GM12878 (cell line): Measurements from ENCODE around the gene MSI2. TPM values are rescaled to one million over a fixed set of nuclear protein-coding genes. Genes with fewer than 3 reads are reported as not detected.

Source experiments
- ATAC-seq: fragments of 200-7000 bp; cut with Tn5 transposase; 3 replicates; pipeline ENCODE4 v1.9.1; 2020; ENCODE audit warnings: mild to moderate bottlenecking, moderate library complexity
- BruUV-seq: library from RNA; stranded (reverse); fragments of 400-500 nt; replicated peaks from 2 replicates; lab custom pipeline; 2021; lab: Mats Ljungman, UMichigan
- CTCF ChIA-PET: fragments of 300-600 bp; sonication (Branson Sonifier 250); formaldehyde crosslinking; extraction: SDS; loops from one replicate; lab custom pipeline; 2021; ENCODE audit warnings: inconsistent platforms; lab: Yijun Ruan, JAX
- POLR2A ChIA-PET: fragments of 350-600 bp; formaldehyde crosslinking; extraction: SDS; loops from one replicate; lab custom pipeline; 2021; ENCODE audit warnings: inconsistent platforms; lab: Charles Lee
- RAD21 ChIA-PET: fragments of 300-600 bp; sonication (Branson Sonifier 250); formaldehyde crosslinking; loops from one replicate; lab custom pipeline; 2023; ENCODE audit warnings: antibody characterized with exemption; ENCODE audit not compliant: unreplicated experiment; lab: Charles Lee
- SMC1A ChIA-PET: fragments of 300-600 bp; sonication (Branson Sonifier 250); formaldehyde crosslinking; loops from one replicate; lab custom pipeline; 2023; ENCODE audit not compliant: unreplicated experiment, uncharacterized antibody; lab: Charles Lee
- DNase-seq: peaks from one replicate; pipeline ENCODE4 v3.0.0-alpha.2; 2011; ENCODE audit warnings: low read depth, low spot score
- FAIRE-seq: peaks from 3 replicates; lab custom pipeline; 2011; peaks lifted over from hg19 to GRCh38; lab: Jason Lieb, UNC
- H2AFZ ChIP-seq: 2 replicates; pipeline ENCODE4 v1.6.0; 2011; ENCODE audit warnings: low read depth, low read length, control low read depth; ENCODE audit not compliant: control insufficient read depth
- H3K27ac ChIP-seq: 2 replicates; pipeline ENCODE4 v1.5.1; 2011; ENCODE audit warnings: control low read depth; ENCODE audit not compliant: control insufficient read depth, insufficient read depth
- H3K27me3 ChIP-seq, 2 experiments: replicated peaks in 1 of 2; 2 replicates each; pipeline versions ENCODE4 v1.6.0 to v1.6.1; 2011; ENCODE audit warnings: low read length in 1 of 2; ENCODE audit not compliant: control insufficient read depth in 2 of 2, insufficient read depth in 2 of 2
- H3K36me3 ChIP-seq, 2 experiments: 2 replicates each; pipeline ENCODE4 v1.5.1; 2011; ENCODE audit warnings: low read length in 1 of 2; ENCODE audit not compliant: control insufficient read depth in 2 of 2, insufficient read depth in 2 of 2
- H3K4me1 ChIP-seq: 2 replicates; pipeline ENCODE4 v1.6.1; 2011; ENCODE audit warnings: mild to moderate bottlenecking, low read length, moderate library complexity, mixed read lengths; ENCODE audit not compliant: control insufficient read depth, insufficient read depth
- H3K4me2 ChIP-seq: 2 replicates; pipeline ENCODE4 v1.6.0; 2011; ENCODE audit warnings: control low read depth; ENCODE audit not compliant: control insufficient read depth, insufficient read depth
- H3K4me3 ChIP-seq: fragments of 200-600 bp; sonication (generic); 2 replicates; pipeline ENCODE4 v1.5.1; 2016
- H3K79me2 ChIP-seq: 2 replicates; pipeline ENCODE4 v1.6.0; 2011; ENCODE audit warnings: low read length; ENCODE audit not compliant: control insufficient read depth, insufficient read depth
- H3K9ac ChIP-seq: 2 replicates; pipeline ENCODE4 v1.8.0; 2011; ENCODE audit warnings: low read length, control low read depth, mixed read lengths; ENCODE audit not compliant: control insufficient read depth, insufficient read depth
- H3K9me3 ChIP-seq: replicated peaks from 3 replicates; pipeline ENCODE4 v1.5.1; 2011; ENCODE audit warnings: mild to moderate bottlenecking, low read length; ENCODE audit not compliant: control insufficient read depth, insufficient read depth
- H4K20me1 ChIP-seq: 2 replicates; pipeline ENCODE4 v1.6.0; 2011; ENCODE audit not compliant: control insufficient read depth, insufficient read depth
- CREM ChIP-seq: IDR thresholded peaks from 2 replicates; pipeline ENCODE4 v1.6.1; 2014; ENCODE audit warnings: antibody characterized with exemption, low read depth
- JUND ChIP-seq: IDR thresholded peaks from 2 replicates; pipeline ENCODE4 v1.6.1; 2012; ENCODE audit warnings: low read depth, mild to moderate bottlenecking, low read length, improper control_type of control experiment, moderate library complexity
- MXI1 ChIP-seq: fragments of 150-350 bp; IDR thresholded peaks from 2 replicates; pipeline ENCODE4 v1.6.1; 2011; ENCODE audit warnings: low read depth, mild to moderate bottlenecking, inconsistent platforms, low read length, improper control_type of control experiment
- RAD21 ChIP-seq: IDR thresholded peaks from 2 replicates; pipeline ENCODE4 v1.6.1; 2011; ENCODE audit warnings: mild to moderate bottlenecking, low read depth, low read length, moderate library complexity; ENCODE audit not compliant: insufficient read depth
- SKIL ChIP-seq: fragments of 450-650 bp; IDR thresholded peaks from 2 replicates; pipeline ENCODE4 v1.6.1; 2017; ENCODE audit warnings: mild to moderate bottlenecking, low read depth, inconsistent platforms; ENCODE audit not compliant: poor library complexity, severe bottlenecking
- TAF1 ChIP-seq: IDR thresholded peaks from 2 replicates; pipeline ENCODE4 v1.6.1; 2011; ENCODE audit warnings: mild to moderate bottlenecking, low read depth, low read length, borderline replicate concordance
- TARDBP ChIP-seq: IDR thresholded peaks from 2 replicates; pipeline ENCODE4 v1.6.1; 2016; ENCODE audit warnings: borderline replicate concordance
- YY1 ChIP-seq: IDR thresholded peaks from 2 replicates; pipeline ENCODE4 v1.6.1; 2011; ENCODE audit warnings: low read depth, mild to moderate bottlenecking, low read length
- WGBS: methylation state at CpG from one replicate; pipeline ENCODE4 v1.1.6; 2016; ENCODE audit warnings: low lambda C conversion rate; ENCODE audit not compliant: insufficient replicate concordance, insufficient coverage; ENCODE audit errors: missing lambda C conversion rate; 5-methylcytosine and 5-hydroxymethylcytosine counted together
- in situ Hi-C: fragments of 300-500 bp; cut with MboI; formaldehyde crosslinking; loops from 9 replicates; pipeline ENCODE4 v1.14.3; 2018; ENCODE audit warnings: mixed read lengths
- intact Hi-C: fragments of 100-400 bp; cut with micrococcal nuclease; formaldehyde crosslinking; loops from one replicate; pipeline ENCODE4 v1.14.2; 2022; ENCODE audit not compliant: unreplicated experiment
- polyA plus RNA-seq, 11 experiments: library from polyadenylated mRNA; depleted of rRNA in 4 of 11; unstranded in 6 of 11; stranded (reverse) in 5 of 11; fragments of >200 nt; fragmentation: Nextera tagmentation in 4 of 11; fragmentation: Illumina TruSeq in 1 of 11; extraction: Ambion mirVana in 4 of 11; extraction: Trizol in 1 of 11; gene quantifications; 1 replicate in 1 of 11; 2 replicates in 10 of 11; pipeline versions ENCODE4 v1.2.1 to v1.2.3, GENCODE V29; 2011 to 2016; ENCODE audit warnings: inconsistent platforms in 2 of 11, missing spikeins in 2 of 11, low read depth in 1 of 11
- total RNA-seq, 4 experiments: library from RNA; depleted of rRNA in 3 of 4; stranded (reverse); fragments of >200 nt in 3 of 4; fragmentation: Illumina TruSeq in 1 of 4; extraction: Trizol in 1 of 4; gene quantifications; 2 replicates each; pipeline versions ENCODE4 v1.2.1 to v1.2.3, GENCODE V29; 2013 to 2021
- TF ChIP-seq, protein P1 (sequence below): IDR thresholded peaks from 2 replicates; pipeline ENCODE4 v1.6.1; 2011; ENCODE audit warnings: mild to moderate bottlenecking, low read depth, low read length, moderate library complexity; ENCODE audit not compliant: insufficient replicate concordance
- TF ChIP-seq, protein P2 (sequence below): fragments of 450-650 bp; IDR thresholded peaks from 2 replicates; pipeline ENCODE4 v1.6.1; 2014; ENCODE audit warnings: mild to moderate bottlenecking

MSI2 gene
- total and polyA plus RNA-seq, 10 of the 15 experiments (the other 5 are each of a cell fraction or from before 2014, with no cell fraction given) = 6.1 to 76.1 (median 42.0) TPM

DNA sequence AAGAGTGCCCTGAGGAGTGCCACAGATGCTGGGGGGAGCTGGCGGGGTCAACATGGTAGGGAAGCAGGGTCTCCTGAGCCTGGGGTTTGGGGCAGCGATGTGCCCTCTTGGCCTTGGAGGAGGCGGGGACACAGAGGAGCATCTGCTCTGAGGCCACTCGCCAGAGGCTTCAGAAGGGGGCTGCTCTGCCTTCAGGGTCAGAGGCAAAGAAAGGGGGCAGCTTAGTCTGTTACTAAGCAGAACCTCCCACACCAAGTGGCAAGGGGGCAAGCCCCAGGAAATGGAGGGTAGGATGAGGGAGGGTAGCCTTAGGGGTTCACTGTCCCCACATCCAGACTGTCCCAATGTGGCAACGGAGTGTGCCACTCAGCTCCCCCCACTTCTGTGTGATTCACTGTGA, 470.5 kb downstream of the MSI2 start:
- Histone ChIP-seq H2AFZ (no peak overlapping the region), H3K4me1 (peaks cover 18% of the 10 kb centered on the region), H3K79me2 (no peaks in the 10 kb centered on the region), H3K4me3 (no peak overlapping the region), H3K9me3 (no peaks in the 10 kb centered on the region), H3K27me3 (no peaks in the 10 kb centered on the region), H4K20me1 (no peaks in the 10 kb centered on the region; the same call in 1 of the 2 replicates), H3K36me3 (no peaks in the 10 kb centered on the region), H3K4me2 (no peak overlapping the region), H3K27ac (no peak overlapping the region), H3K9ac (no peak overlapping the region)
- no peak for FAIRE-seq
- in situ Hi-C loops = no loop called here
- no peak for TF ChIP-seq RAD21
- TF ChIP-seq JUND = no peak
- no peak for TF ChIP-seq YY1
- TF ChIP-seq CREM = no peak
- TF ChIP-seq, protein P1, sequence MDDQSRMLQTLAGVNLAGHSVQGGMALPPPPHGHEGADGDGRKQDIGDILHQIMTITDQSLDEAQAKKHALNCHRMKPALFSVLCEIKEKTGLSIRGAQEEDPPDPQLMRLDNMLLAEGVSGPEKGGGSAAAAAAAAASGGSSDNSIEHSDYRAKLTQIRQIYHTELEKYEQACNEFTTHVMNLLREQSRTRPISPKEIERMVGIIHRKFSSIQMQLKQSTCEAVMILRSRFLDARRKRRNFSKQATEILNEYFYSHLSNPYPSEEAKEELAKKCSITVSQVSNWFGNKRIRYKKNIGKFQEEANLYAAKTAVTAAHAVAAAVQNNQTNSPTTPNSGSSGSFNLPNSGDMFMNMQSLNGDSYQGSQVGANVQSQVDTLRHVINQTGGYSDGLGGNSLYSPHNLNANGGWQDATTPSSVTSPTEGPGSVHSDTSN = no peak
- no peak for TF ChIP-seq TAF1
- TF ChIP-seq, protein P2, sequence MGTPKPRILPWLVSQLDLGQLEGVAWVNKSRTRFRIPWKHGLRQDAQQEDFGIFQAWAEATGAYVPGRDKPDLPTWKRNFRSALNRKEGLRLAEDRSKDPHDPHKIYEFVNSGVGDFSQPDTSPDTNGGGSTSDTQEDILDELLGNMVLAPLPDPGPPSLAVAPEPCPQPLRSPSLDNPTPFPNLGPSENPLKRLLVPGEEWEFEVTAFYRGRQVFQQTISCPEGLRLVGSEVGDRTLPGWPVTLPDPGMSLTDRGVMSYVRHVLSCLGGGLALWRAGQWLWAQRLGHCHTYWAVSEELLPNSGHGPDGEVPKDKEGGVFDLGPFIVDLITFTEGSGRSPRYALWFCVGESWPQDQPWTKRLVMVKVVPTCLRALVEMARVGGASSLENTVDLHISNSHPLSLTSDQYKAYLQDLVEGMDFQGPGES = no peak
- no peak for TF ChIP-seq TARDBP
- TF ChIP-seq MXI1 = no peak
- no peak for TF ChIP-seq SKIL
- WGBS = 24% methylated on average over 5 of the region's 5 CpGs
- CTCF ChIA-PET = no interaction called here
- RAD21 ChIA-PET = no interaction called here
- POLR2A ChIA-PET = no interaction called here
- SMC1A ChIA-PET = no interaction called here
- no peak for ATAC-seq
- intact Hi-C loops = no loop called here
- no peak for DNase-seq
- no TSS peak for BruUV-seq
